OCI-LY7 (cell line): Measurements from ENCODE around the gene GABRD.

Experiments used
- EZH2phosphoT487 ChIP-seq: fragments of 200-600 bp; sonication (generic); IDR thresholded peaks from 2 replicates; pipeline ENCODE4 v1.6.1; 2018; ENCODE audit warnings: low read depth, borderline replicate concordance, mild to moderate bottlenecking, mixed run types, antibody characterized with exemption, low read length, moderate library complexity, mixed read lengths
- TF ChIP-seq, protein P1 (sequence below): fragments of 200-600 bp; sonication (generic); conservative IDR thresholded peaks from 2 replicates; pipeline ENCODE4 v1.5.1; 2014; ENCODE audit warnings: mild to moderate bottlenecking, antibody characterized with exemption, low read length, moderate library complexity, mixed read lengths

DNA sequence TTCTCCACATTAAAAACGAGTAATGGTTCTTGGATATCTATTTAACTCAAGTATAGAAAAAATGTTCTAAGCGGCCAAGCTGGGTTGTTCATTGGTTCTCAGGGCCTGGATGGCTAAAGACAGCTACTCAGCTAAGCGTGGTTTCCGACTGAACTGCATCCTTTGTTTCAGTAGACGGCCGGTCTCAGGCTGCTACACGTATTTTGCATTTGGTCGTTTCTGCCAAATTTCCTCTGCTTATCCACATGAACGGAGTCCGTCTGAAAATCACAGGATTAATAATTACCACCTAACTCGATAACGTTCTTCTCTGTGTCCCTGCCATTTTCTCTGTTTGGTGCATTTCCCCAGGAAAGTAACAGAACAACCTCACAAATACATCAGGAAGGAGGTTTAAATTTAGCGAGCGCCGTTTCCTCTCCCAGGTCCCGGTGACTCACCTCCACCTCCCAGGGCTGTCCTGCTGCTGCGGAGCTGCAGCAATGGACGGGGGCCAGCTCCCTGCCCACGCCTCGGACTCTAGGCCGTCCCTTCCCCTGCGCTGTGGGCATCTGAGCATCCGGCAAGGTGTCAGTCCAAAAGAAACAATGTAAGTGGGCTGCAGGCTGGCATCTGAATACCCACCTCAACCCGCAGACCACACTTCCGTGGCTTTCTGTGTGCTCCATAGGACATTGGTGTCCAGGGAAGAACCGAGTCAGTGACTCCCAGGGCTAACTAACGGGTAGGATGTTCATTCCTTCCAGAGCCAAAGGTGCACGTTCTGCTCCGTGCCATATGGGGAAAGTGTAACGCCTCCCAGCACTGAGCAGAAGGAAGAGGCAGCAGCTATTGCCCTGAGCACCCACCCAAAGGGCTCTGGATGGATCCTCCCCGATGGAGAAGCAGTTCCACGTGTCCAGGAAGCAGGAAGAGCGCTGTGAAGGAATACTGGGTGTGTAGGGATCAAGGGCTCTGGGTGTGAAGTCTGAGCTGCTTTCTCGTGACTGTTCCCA lies 4.1 kb upstream of the GABRD start:
- TF ChIP-seq EZH2phosphoT487: no peak
- TF ChIP-seq, protein P1, sequence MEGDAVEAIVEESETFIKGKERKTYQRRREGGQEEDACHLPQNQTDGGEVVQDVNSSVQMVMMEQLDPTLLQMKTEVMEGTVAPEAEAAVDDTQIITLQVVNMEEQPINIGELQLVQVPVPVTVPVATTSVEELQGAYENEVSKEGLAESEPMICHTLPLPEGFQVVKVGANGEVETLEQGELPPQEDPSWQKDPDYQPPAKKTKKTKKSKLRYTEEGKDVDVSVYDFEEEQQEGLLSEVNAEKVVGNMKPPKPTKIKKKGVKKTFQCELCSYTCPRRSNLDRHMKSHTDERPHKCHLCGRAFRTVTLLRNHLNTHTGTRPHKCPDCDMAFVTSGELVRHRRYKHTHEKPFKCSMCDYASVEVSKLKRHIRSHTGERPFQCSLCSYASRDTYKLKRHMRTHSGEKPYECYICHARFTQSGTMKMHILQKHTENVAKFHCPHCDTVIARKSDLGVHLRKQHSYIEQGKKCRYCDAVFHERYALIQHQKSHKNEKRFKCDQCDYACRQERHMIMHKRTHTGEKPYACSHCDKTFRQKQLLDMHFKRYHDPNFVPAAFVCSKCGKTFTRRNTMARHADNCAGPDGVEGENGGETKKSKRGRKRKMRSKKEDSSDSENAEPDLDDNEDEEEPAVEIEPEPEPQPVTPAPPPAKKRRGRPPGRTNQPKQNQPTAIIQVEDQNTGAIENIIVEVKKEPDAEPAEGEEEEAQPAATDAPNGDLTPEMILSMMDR: no peak
